ENCODE data around the gene HYI. TPM values are rescaled to one million over a fixed set of nuclear protein-coding genes. Genes with fewer than 3 reads are reported as not detected.

The HYI gene
- total RNA-seq, 4 donors from 2014 or later = 127 to 210 (median 169) TPM

DNA sequence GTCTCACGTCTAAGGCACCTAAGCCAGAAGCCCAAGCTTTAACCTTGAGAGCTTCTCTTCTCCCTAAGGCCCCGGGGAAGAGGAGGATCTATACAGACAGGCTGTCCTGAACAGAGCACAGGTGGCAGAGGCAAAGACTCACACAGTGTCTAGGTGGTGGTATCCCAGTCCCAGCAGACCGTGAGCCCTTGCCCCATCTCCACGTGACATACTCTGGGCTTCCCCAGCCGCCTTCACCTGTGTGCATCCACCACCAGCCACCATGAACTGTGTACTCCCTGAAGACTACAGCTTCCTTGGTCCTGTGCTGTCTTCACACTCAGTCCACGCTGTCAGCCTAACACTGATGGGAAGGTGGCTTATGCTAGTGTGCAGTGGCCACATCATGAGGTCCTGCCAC, 32.3 kb downstream of the HYI start:
- Histone ChIP-seq H3K27me3 (no peaks in the 10 kb centered on the region), H3K4me3 (no peak overlapping the region), H3K4me1 (no peaks in the 10 kb centered on the region), H3K27ac (no peak overlapping the region), H3K36me3 (peaks cover 0 to 94% (median 0%) of the 10 kb centered on the region in 3 donors), H3K9me3 (no peaks in the 10 kb centered on the region)
- TF ChIP-seq POLR2A (IDR thresholded peaks at IDR 0.05) = no peak
- TF ChIP-seq, protein P1, sequence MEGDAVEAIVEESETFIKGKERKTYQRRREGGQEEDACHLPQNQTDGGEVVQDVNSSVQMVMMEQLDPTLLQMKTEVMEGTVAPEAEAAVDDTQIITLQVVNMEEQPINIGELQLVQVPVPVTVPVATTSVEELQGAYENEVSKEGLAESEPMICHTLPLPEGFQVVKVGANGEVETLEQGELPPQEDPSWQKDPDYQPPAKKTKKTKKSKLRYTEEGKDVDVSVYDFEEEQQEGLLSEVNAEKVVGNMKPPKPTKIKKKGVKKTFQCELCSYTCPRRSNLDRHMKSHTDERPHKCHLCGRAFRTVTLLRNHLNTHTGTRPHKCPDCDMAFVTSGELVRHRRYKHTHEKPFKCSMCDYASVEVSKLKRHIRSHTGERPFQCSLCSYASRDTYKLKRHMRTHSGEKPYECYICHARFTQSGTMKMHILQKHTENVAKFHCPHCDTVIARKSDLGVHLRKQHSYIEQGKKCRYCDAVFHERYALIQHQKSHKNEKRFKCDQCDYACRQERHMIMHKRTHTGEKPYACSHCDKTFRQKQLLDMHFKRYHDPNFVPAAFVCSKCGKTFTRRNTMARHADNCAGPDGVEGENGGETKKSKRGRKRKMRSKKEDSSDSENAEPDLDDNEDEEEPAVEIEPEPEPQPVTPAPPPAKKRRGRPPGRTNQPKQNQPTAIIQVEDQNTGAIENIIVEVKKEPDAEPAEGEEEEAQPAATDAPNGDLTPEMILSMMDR (IDR thresholded peaks at IDR 0.05) = no peak
- DNase-seq = no peak

DNA sequence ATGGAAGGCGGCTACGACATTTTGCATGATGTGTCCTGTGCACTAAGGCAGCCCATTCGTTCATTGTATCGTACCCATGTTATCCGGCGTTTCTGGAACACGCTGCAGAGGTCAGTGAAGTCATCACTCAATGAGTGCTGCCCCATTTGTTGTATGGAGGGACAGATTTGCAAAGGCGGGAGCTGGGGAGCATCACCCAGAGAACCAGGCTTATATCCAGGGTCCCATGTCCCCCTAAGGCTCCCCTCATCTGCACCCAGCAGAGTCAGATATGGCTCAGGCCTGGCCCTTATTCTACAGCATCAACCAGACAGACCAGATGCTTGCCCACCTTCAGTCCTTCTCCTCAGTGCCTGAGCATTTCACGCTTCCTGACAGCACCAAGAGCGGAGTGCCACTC, 32.9 kb downstream of the HYI start:
- H3K27me3 ChIP-seq = no peaks in the 10 kb centered on the region
- DNase-seq = no peak
- H3K27ac ChIP-seq = no peak overlapping the region
- H3K4me3 ChIP-seq = no peak overlapping the region
- no peaks in the 10 kb centered on the region for H3K9me3 ChIP-seq
- peaks cover 0 to 94% (median 0%) of the 10 kb centered on the region in 3 donors for H3K36me3 ChIP-seq
- TF ChIP-seq, protein P1 (IDR thresholded peaks at IDR 0.05) = no peak
- TF ChIP-seq POLR2A (IDR thresholded peaks at IDR 0.05) = no peak
- H3K4me1 ChIP-seq = no peaks in the 10 kb centered on the region

DNA sequence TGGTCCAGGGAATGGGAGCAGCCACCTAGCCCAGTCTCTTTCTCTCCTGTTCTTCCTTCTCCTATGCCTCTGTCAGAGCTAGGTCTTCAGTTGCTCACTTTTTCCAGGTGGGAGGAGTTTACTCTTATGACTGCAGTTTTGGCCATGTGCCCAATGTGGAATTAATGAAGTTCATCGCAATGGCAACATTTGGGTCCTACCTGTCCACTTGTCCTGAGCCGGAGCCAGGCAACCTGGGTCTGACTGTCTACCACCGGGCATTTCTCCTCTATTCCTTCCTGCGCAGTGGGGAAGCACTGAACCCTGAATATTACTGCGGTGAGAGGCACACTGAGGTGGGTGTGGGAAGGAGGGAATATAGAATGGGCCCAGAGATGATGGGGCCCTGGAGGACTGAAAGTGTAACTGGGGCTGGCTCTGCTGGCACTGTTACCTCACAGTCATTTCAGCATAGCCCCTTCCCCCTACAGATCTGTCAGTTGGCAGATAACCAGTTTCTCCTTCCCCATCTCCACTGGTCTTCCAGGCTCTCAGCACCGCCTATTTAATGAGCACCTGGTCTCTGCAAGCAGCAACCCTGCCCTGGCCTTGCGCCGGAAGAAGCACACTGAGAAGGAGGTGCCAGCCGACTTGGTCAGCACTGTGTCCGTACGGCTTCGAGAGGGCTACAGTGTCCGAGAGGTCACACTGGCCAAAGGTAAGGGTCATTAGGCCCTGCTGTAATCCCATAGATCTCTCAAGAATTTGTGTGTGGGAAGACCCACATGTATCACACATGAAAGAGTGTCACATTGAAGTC, 33.9 kb downstream of the HYI start:
- Histone ChIP-seq H3K27me3 (no peaks in the 10 kb centered on the region), H3K4me3 (no peak overlapping the region), H3K27ac (no peak overlapping the region), H3K9me3 (no peaks in the 10 kb centered on the region), H3K36me3 (peaks cover 0 to 94% (median 0%) of the 10 kb centered on the region in 3 donors), H3K4me1 (no peaks in the 10 kb centered on the region)
- no peak for TF ChIP-seq POLR2A (IDR thresholded peaks at IDR 0.05)
- TF ChIP-seq, protein P1 (IDR thresholded peaks at IDR 0.05) = no peak
- no peak for DNase-seq

DNA sequence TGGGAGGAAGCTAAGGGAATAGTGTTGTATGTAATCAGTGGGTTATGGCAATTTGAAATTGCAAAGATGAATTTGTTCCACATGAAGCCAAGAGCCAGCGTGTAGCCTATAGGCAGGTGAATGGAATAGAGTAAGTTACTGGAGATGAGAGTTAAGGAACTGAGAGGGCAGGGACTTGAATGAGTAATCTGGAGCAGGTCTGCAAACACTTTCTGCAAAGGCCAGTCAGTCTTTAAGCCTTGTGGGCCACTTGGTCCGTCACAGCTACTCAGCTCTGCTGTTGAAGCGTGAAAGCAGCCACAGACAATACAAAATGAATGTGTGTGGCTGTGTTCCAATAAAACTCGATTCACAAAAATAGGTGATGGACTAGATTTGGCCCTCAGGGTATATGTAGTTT, 34.9 kb downstream of the HYI start:
- H3K36me3 ChIP-seq = peaks cover 0 to 85% (median 0%) of the 10 kb centered on the region in 3 donors

DNA sequence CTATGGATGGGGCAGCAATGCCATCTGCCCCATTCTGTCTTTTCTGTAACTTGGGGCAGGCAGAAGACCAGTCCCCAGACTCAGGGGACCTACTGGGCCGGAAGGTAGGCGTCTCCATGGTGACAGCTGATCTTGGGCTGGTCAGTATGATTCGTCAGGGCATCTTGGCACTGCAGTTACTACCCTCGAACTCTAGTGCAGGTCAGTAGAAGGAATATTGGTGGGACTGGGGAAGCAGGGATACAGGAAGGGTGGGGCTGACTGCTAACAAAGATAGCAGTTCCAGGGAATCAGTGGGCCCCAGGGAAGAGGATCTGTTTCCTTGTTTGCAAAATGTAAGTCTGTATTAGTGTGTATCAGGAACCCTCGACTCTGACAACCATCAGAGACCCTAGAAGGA, 37.8 kb downstream of the HYI start:
- H3K4me1 ChIP-seq = no peaks in the 10 kb centered on the region
- H3K27me3 ChIP-seq = no peaks in the 10 kb centered on the region
- TF ChIP-seq, protein P1 (IDR thresholded peaks at IDR 0.05) = no peak
- TF ChIP-seq POLR2A (IDR thresholded peaks at IDR 0.05) = no peak

More for the DNA sequence above, 34.9 kb downstream of the HYI start:
- no peaks in the 10 kb centered on the region for H3K4me1 ChIP-seq
- no peaks in the 10 kb centered on the region for H3K9me3 ChIP-seq
- no peaks in the 10 kb centered on the region for H3K27me3 ChIP-seq
- no peak overlapping the region for H3K27ac ChIP-seq
- TF ChIP-seq, protein P1 (IDR thresholded peaks at IDR 0.05) = no peak
- TF ChIP-seq POLR2A (IDR thresholded peaks at IDR 0.05) = no peak
- no peak overlapping the region for H3K4me3 ChIP-seq
- no peak for DNase-seq

More for the DNA sequence above, 37.8 kb downstream of the HYI start:
- H3K36me3 ChIP-seq = peaks cover 0 to 66% (median 0%) of the 10 kb centered on the region in 3 donors
- DNase-seq = no peak
- no peaks in the 10 kb centered on the region for H3K9me3 ChIP-seq
- H3K27ac ChIP-seq = no peak overlapping the region
- H3K4me3 ChIP-seq = no peak overlapping the region
